Stromal cell of bone marrow (primary cell): ENCODE measurements around the gene NTRK2.
A peak's percentile ranks its signal among the peaks of the same experiment; 100 is the strongest.

Experiments
- DNase-seq: peaks from one replicate; pipeline ENCODE4 v3.0.0-alpha.2; 2012; ENCODE audit warnings: low read depth

NTRK2 gene

GRCh38 chr9:84781458-84781857 is 111.9 kb downstream of the NTRK2 start:
- no peak for DNase-seq

DNA sequence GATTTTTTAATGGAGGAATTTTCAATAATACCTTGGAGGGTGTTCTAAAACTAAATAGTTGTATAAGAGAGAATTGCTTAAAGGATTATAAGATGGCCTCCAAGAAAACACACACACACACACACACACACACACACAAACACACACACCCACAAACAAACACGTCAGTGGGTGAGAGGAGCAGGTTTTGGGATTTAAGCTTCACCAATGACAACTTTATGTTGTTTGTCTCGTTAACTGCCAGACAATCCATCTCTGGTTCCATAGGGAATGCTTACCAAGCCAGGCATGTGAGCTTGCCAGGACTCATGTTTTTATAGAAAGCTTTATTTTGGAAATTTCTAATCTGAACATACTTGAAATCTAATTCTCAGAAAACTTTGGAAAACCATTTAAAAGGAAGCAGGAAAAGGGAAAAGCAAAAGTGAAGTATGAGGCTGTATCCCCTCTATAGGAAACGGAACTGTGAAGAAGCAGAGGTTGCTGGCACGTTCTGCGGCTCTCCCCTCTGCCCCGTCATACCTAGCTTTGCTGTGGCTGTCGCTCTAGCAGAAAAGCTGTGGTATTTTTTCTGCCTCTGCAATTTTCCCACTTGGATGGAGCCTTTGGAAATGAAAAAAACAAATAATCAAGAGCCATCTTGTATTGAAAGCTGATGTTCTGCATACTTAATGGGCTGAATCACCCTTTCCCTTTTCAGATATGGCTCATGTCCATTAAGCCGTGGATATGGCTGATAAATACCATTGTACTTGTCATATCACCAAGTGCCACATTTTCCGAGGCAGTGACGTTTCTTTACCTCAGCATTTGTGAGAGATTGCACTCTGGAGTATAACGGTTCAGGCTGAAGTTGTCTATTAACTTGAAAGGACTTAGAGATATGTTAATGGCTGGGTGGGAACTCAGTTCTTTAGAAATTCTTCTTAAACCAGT is 112.7 kb downstream of the NTRK2 start:
- no peak for DNase-seq

GRCh38 chr9:84785792-84786547 is 116.4 kb downstream of the NTRK2 start:
- no peak for DNase-seq

DNA sequence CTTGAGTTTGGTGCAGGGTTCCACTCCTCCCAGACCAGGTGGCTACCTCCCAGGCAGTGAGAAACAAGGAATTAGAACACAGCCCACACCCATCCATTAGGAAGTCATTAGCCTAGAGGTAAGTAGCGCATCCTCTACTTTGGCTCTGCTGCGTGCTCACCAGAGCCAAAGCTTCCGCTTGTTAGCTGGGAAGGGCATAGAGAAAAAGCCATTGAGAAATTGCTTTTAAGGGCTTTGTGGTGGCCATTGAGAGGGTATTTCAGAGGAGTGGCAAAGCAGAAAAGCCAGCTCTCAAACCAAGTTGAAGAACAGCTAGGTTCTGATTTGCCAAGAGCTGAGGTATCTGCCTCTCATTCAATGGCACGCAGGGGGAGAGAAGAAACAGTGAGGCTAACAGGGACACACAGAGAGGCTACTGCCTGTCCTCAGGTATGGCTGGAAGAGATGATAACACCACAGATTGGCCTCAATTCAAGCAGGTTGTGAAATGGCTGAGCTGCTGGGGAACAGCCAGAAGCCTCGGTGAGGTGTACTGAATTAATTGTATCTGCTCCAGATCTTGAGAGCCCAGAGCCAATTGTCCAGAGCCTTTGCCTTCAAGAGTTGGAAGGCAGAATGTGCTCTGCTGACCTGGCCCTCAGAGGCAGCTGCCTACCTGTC is 119.4 kb downstream of the NTRK2 start:
- DNase-seq = no peak

DNA sequence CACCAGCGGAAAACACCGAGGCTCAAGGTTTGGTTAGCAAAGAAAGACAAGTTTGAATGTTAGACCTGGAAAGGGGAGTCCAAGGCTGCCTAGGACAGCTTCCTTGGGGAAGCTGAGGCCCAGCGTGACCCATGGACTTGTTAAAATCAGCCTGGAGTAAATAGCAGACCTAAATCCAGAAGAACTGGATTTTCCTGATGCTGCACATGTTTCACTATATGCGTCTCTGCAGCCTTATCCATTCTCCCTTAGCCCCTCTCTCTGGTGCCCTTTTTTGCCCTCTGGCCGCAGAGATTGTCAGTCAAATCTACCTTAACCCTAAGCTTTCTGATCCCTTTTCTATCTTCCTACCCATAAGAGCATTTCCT is 119.9 kb downstream of the NTRK2 start:
- no peak for DNase-seq

GRCh38 chr9:84791643-84792042 is 122.1 kb downstream of the NTRK2 start:
- DNase-seq = peak; percentile 26

- DNase-seq = no peak
Measured at GRCh38 chr9:84793251-84793650, 123.7 kb downstream of the NTRK2 start.

DNA sequence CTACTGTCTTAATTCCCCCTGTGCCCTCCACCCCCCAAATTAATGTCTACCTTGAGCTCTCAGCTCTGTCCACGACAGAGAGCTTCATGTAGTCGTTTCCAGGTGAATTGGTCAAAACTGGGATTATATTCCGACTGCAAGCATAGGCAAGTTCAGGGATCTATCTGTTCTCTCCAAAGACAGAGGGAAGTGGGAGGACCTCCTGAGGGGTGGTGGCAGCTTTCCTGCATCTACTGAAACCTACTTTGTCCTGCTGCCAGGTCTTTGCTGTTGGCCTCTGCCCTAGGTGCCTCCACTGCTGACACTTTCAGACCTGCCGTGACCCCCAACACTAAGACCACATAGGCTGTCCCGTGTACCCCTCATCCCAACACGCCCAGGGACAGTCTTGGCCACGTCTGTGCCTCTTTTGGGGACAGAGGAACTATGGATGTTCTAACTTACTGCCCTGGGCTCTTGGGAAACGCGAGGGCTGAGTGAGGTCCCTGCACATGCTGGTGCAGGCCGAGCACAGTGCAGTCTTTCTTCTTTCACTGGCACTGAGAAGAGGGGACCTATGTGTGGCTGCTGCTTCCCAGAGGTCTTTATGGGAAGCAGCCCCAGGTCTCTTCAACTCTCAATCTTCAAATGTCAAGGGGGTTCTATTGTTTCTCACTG is 125.6 kb downstream of the NTRK2 start:
- DNase-seq = no peak

- no peak for DNase-seq
Measured at GRCh38 chr9:84796404-84796803, 126.9 kb downstream of the NTRK2 start.

GRCh38 chr9:84799251-84799650 is 129.7 kb downstream of the NTRK2 start:
- no peak for DNase-seq

DNA sequence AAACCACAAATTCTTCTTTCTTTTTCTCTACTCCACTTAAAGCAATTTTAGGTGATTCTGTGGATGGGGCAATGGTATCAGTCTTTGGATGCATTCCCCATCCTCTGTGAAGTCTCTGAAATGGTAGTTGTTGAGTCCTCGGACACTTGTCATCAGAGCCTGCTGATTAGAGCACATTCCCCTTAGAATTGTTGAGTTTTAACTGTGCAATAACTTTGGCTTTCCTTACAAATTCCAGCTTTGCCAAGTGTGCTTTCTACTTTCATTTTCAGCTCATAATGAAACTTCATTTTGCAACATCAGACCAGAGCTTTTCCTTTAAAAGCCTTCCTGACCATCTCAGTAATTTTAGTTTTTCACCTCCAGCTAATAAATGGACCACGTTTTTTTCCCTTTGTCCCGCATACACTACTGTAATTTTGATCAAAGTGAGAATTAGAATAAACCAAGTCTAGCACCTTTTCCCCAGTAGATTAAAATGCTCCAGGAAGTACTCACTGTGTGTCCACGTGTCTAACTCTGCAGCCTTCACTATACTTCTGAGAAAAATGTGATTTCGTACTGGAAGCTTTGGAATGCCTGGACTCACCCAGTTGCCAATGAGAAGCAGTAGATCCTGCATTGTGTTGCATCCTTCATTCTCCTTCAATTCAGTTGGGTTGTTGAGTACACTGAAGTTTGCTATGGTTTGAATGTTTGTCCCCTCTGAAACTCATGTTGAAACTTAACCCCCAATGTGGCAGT is 135.6 kb downstream of the NTRK2 start:
- no peak for DNase-seq

GRCh38 chr9:84807431-84807830 is 137.9 kb downstream of the NTRK2 start:
- no peak for DNase-seq

DNA sequence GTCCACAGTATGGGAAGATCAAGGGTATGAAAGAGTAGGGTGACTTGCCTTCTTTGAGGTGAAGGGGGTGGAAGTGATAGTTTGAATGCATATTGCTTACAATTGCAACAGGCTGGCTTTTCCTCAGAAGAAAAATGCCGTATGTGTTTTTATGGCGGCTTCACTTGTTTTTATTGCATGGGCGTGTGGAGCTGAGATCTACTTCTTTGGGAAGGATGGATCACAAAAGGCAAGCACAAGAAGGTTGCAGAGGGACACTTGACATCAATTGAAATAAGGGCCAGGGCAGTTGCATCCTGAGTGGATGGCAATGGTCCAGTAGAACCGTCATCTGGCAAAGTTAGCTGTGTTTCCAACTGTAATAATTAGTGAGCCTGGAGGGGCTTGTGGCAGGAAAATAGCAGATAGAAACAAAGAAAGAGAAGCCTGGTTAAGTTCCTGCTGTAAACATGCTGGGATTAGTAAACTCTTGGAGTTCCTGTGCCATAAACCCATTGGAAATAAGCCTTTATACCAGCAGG is 138.4 kb downstream of the NTRK2 start:
- no peak for DNase-seq

DNA sequence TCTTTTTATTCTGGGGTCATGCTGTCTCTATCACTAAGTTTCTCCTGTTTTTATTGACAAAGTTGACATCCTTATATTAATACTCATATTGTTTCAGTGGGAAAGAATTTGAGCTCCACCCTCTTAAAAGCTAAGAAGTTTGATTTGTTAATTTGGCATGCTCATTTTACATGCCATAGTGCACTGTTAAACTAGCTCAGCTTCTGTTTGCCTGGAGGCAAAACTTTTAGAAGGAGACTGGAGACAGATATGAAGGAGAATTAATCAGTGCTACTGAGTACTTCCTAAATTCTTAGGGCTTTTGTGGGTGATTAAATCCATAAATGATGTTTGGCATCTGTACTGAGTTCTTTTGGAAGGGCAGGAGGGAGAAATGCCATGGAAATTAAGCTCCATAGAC is 138.9 kb downstream of the NTRK2 start:
- DNase-seq = no peak

GRCh38 chr9:84811072-84811750 is 141.7 kb downstream of the NTRK2 start:
- no peak for DNase-seq

- DNase-seq = no peak
Measured at GRCh38 chr9:84811751-84812074, 142.2 kb downstream of the NTRK2 start.

- no peak for DNase-seq
Measured at GRCh38 chr9:84812355-84812754, 142.8 kb downstream of the NTRK2 start.

- DNase-seq = no peak
Measured at GRCh38 chr9:84812847-84813246, 143.3 kb downstream of the NTRK2 start.

DNA sequence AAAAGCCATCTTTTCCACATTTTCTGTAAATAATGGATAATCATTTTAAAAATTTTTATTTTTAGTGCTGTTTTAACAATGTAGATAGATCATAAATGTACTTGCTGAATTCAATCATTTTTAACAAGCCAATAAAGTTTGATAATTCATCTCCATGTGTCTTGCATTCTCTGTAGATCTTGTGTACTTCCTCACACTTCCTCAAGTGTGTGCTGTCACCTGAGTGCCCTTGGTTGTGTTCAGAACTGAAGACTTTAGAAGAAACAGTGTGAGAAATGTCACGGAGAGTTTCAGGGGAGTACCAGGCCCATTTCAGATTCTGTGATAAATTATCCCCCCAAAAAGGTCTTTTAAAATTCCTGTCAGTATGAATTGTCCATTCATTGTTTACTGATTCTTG is 146.0 kb downstream of the NTRK2 start:
- no peak for DNase-seq

DNA sequence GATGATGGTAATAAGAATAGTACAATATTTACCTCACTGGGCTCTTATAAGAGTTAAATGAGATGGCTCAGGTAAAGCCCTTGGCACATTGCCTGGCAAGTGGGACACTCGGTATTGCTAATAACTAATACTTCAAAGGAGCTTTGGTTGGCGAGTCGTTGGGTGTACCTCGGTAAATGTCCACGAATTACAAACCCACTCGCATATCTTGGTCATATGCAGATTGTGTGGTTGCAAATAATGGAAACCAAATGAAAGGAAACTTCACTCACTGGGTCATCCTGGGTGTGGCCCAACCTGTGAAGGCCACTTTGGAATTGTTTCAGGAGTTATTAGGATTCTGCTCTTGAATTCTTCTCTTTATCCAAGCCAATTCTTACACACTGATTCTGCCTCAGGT is 147.5 kb downstream of the NTRK2 start:
- no peak for DNase-seq

DNA sequence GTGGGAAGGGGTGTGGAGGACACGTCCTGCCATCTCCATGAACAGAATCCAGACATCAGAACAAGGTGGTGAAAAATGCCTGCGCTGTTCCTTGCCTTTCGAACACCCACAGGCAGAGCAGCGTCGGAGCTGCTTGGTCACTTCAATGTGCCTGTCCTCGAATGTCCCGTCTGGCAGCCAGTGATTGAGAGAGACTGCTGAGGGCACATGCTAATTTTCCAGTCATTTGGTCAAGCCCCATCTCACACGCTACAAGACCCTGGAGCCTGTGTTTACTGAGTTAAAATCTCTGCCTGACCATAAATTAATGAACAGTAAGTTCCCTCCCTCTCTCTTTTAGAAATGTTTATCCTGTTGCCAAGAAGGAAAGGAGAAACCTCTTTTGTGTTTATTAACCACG is 149.3 kb downstream of the NTRK2 start:
- no peak for DNase-seq
